ENCODE results near the gene FGF10.

Gene FGF10

GRCh38 chr5:44345871-44346270 is 43.3 kb downstream of the FGF10 start:
- no peak for DNase-seq

DNA sequence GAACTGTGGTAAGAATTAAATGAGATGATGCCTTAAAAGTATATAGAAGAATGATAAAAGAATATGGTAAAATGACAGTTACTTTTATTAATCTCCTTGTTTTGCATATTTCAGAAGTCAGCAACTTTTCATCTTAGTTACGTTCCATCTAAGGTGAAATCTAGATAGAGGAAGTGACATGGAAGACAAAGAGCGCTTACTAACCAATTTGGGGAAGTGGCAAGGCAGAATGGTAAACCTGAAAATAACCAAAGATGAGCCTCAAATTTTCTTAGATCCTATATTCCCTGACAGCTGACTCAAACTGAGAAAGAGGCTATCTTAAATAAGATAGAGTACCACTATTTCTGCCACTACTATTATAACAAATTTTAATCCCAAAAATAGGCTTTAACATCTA is 52.5 kb downstream of the FGF10 start:
- no peak for DNase-seq

GRCh38 chr5:44334622-44335021 is 54.6 kb downstream of the FGF10 start:
- no peak for DNase-seq

DNA sequence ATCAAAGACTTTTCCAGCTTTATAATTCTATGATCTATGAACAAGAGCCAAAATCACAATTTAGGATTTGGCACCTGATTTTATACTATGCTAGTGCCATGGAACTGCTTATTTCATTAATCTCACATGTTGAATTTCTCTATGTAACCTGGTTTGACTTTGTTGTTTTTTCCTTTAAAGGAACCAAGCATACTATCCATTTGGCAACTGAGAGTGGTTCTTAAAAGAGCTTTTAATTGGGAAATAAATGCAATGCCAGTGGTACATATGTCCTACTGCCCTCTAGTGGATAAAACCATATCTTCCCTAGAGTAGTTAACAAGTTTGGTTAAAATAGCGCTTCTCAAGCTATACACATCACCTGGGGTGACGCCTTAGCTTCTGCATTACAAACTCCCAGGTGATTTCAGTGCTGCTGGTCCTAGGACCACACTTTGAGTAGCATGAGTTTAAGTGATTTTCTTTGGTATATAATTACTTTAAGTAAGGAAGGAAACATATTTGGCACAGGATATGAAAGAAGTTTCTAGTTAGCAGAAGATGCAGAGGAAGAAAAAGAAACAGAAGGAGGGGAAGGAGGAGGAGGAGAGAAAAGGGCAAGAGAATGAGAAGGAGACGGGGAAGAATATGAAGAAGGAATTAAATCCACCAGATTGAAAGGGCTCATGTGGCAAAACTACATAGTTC is 56.8 kb downstream of the FGF10 start:
- no peak for DNase-seq

- DNase-seq = no peak
Measured at GRCh38 chr5:44331471-44332050, 57.7 kb downstream of the FGF10 start.

DNA sequence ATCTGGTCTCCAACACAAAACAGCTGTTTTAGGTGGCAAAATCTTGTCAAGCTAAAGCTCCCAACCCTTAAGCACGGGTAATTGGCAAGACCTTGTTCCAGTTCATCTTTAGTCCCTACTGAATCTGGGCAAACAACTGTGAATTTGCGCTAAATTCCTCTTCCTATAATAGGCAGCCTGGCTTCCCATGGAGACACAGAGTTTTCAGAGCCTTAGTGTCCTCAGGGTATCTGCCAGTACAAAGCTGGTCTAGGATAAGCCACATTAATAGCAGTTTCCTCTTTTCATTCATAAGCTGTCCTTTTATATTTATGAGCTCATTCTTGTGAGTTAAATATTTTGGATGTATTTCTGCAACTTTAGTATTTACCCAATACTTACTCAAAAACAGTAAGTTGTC is 59.5 kb downstream of the FGF10 start:
- no peak for DNase-seq

- no peak for DNase-seq
Measured at GRCh38 chr5:44321144-44321725, 68.0 kb downstream of the FGF10 start.

DNA sequence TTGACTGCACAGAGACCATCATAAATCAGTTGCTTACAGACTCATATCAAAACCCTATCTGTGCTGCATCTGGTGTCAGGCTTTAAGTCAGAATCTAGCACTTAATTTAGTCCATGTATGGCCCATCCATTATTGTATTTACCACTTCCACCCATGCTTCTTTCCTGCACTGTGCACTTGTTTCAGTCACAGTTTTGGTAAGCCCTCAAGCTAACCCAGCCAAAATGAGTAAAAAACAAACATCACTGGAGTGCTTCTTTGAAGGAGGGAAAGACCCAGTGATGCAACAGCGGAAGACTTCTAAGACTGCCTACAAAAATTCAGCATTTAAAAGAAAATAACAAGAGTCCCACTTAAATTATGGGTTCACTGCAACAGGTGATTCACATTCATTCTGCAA is 69.0 kb downstream of the FGF10 start:
- DNase-seq = no peak

- DNase-seq = no peak
Measured at GRCh38 chr5:44318883-44319282, 70.3 kb downstream of the FGF10 start.

DNA sequence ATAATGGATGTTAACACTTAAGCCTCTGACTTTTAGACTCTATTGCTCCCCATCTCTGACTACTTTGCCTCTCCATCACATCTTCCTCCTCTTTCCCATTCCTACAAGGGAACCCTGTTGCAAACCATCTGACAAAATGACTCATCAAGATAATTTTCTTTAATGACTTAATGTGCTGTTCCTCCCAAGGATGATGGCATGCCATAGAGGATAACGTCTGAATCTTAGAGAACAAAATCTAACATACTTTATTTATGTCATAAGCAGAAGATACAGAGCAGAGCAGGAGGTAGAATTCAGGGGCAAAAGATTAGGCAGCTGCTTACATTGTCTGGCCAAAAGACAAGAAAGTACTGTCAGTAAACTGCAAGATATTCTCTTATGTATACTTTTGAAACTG is 76.8 kb downstream of the FGF10 start:
- DNase-seq = no peak

- DNase-seq = no peak
Measured at GRCh38 chr5:44300551-44300950, 88.7 kb downstream of the FGF10 start.

GRCh38 chr5:44299394-44299793 is 89.8 kb downstream of the FGF10 start:
- DNase-seq = no peak

- no peak for DNase-seq
Measured at GRCh38 chr5:44294516-44294915, 94.7 kb downstream of the FGF10 start.

GRCh38 chr5:44292736-44293135 is 96.5 kb downstream of the FGF10 start:
- no peak for DNase-seq

DNA sequence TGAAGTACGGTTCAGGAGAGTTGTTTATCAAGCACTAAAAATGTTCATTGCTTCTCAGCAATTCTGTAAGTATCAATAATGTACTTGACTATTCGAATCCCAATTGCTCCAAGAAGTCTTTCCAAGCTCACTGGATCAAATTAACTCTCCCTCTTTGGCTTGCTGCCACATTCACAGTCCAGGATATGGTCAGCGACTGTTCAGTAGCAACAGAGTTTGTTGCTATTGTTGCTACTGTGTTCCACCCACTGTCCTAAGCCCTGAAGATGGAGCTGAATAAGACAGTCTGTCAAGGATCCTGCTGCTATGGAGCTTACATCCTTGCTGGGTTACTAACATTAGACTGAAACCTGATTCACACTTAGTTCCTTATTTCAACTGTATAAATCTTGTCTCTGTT is 110.8 kb downstream of the FGF10 start:
- no peak for DNase-seq

DNA sequence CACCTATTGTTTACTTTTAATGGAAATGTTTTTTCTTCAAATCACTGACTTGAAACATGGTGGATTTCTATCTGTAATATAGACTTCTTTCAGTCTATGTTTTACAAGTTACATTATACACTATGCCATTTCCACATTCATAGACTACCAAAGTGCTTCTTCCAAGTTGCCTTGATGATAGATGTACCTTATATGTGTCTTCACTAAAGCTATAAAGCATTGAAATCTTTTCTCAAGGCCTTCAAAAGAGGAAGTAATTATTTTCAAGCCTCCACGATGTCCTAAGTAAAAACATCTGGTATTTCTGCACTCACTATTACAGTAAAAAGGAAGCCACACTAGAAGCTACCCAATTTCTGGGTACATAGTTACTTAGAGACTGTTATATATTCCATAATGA is 113.3 kb downstream of the FGF10 start:
- no peak for DNase-seq

DNA sequence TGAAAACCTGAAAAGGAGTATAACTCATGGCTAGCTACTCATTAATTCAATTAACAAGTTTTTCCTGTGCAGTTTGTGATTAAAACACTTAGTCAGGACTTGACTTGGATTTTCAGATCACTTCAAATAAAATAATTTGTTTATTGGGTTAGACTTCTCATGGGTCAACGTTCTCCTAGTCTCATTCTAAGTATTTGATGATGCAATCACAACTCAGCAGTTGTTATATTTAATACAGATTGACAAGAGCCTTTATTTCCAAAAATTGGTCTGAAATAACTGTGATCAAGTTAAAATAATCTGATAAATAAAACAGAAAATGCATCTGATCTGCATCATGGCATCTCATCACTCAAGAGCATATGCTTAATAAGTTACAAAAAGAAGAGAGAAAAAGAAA is 113.9 kb downstream of the FGF10 start:
- no peak for DNase-seq

DNA sequence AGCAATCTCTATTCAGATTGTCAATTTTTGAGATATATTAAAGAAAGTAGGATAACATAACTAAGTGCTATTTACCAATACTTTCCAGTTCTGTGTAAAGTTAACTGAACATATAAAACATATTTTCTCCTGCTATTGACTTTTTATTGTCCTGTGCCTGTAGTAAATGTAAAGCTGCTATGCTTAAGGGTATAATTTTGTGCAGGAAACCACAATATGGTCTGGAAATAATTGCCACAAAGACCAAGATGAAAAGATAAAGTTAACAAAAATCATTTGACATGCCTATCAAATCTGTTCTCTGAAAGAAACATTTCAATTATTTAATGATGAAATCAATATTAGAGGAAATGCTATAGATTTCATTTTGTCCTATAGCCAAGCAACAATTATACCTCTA is 121.3 kb downstream of the FGF10 start:
- no peak for DNase-seq

- DNase-seq = no peak
Measured at GRCh38 chr5:44266882-44267576, 122.2 kb downstream of the FGF10 start.

- DNase-seq = no peak
Measured at GRCh38 chr5:44265713-44266112, 123.5 kb downstream of the FGF10 start.

DNA sequence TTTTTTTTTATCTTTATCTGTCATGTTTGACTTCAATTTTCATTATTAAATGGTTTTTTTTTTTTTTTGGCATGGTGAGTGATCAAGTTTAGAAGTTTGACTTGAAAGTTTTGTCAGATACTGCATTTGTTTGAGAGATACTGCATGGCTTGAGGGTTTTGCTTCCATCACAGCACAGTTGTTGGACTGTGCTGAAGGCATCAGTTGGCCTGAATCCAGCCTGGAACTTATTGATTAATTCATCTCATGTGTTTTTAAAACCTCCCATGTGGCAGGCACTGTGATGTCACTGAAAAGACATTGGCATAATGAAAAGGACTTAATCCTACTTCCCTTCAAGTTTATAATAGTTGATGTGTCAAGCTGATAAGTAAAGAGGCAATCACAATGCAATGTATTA is 128.4 kb downstream of the FGF10 start:
- DNase-seq = no peak

GRCh38 chr5:44257653-44258365 is 131.4 kb downstream of the FGF10 start:
- no peak for DNase-seq

DNA sequence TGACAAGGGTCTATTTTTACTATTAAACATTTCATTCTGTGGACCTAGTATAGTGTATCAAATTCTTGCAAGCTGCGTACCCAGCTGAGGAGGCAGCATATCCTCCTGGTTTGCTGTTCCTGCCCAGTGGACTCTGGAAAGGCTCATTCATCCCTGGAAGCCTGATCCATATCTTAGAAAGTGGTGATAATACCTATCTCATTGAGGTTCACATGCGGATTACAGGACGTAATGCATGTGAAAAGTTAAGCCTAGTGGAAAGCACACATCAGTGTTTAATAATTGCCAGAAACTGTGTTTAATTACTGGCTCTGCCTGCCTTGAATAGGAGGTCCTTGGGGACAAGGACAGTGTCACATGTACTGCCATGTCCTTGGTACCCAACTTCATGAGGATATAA is 132.0 kb downstream of the FGF10 start:
- DNase-seq = no peak
